ENCODE results near the gene CROCC. TPM values are rescaled to one million over a fixed set of nuclear protein-coding genes. Genes with fewer than 3 reads are reported as not detected.
"Not testable (repeated sequence)": the region's sequence is repeated elsewhere in the genome, so short reads cannot be mapped to it uniquely, and the experiment has no call there.

Gene CROCC
- total RNA-seq, 4 donors from 2014 or later = 22.3 to 164 (median 68.4) TPM

GRCh38 chr1:16905868-16906702 is 15.6 kb upstream of the CROCC start:
- Histone ChIP-seq H3K4me3 (no peak overlapping the region), H3K27me3 (no peaks in the 10 kb centered on the region), H3K27ac (peak overlapping the region in 3 of 4 donors; percentile 95 to 99 (median 97)), H3K9me3 (peaks cover 0 to 17% (median 0%) of the 10 kb centered on the region in 4 donors), H3K36me3 (no peaks in the 10 kb centered on the region), H3K4me1 (peaks cover 0 to 19% (median 6%) of the 10 kb centered on the region in 4 donors)
- DNase-seq (ENCODE audit: low spot score in 2 of 2) = no peak
- WGBS, 2 donors = 72 to 79% methylated on average over 11 of the region's 11 CpGs
- TF ChIP-seq CTCF (IDR thresholded peaks at IDR 0.05) (no peak), EP300 (IDR thresholded peaks at IDR 0.05) (no peak), POLR2A (IDR thresholded peaks at IDR 0.05) (no peak)

- Histone ChIP-seq H3K27ac (no peak overlapping the region), H3K27me3 (no peaks in the 10 kb centered on the region), H3K9me3 (peaks cover 0 to 17% (median 0%) of the 10 kb centered on the region in 4 donors), H3K4me1 (peaks cover 0 to 19% (median 6%) of the 10 kb centered on the region in 4 donors), H3K36me3 (no peaks in the 10 kb centered on the region), H3K4me3 (no peak overlapping the region)
- 87 to 91% methylated on average over 4 of the region's 4 CpGs for WGBS, 2 donors
- no peak for DNase-seq (ENCODE audit: low spot score in 2 of 2)
- TF ChIP-seq POLR2A (IDR thresholded peaks at IDR 0.05) (no peak), EP300 (IDR thresholded peaks at IDR 0.05) (no peak), CTCF (IDR thresholded peaks at IDR 0.05) (no peak)
These were observed 14.9 kb upstream of the CROCC start for GRCh38 chr1:16906873-16907272.

GRCh38 chr1:16907870-16908758 is 13.6 kb upstream of the CROCC start:
- Histone ChIP-seq H3K4me1 (peaks cover 0 to 17% (median 10%) of the 10 kb centered on the region in 4 donors), H3K27me3 (no peaks in the 10 kb centered on the region), H3K36me3 (no peaks in the 10 kb centered on the region), H3K4me3 (no peak overlapping the region), H3K9me3 (peaks cover 0 to 17% (median 0%) of the 10 kb centered on the region in 4 donors), H3K27ac (no peak overlapping the region)
- WGBS, 2 donors = 86 to 87% methylated on average over 15 of the region's 15 CpGs
- DNase-seq (ENCODE audit: low spot score in 2 of 2) = no peak
- TF ChIP-seq EP300 (IDR thresholded peaks at IDR 0.05) (no peak), POLR2A (IDR thresholded peaks at IDR 0.05) (peak in 1 of 2 donors; percentile 2)

- 80 to 94% methylated on average over 8 of the region's 8 CpGs for WGBS, 2 donors
These were observed 9.6 kb upstream of the CROCC start for GRCh38 chr1:16911851-16912721.

GRCh38 chr1:16912742-16913141 is 9.0 kb upstream of the CROCC start:
- not testable (repeated sequence) for H3K9me3 ChIP-seq; H3K36me3 ChIP-seq; DNase-seq (ENCODE audit: low spot score in 2 of 2); H3K27ac ChIP-seq; H3K4me3 ChIP-seq; H3K27me3 ChIP-seq
- H3K4me1 ChIP-seq = peaks cover 0 to 26% (median 13%) of the 10 kb centered on the region in 4 donors
- 79 to 84% methylated on average over 8 of the region's 8 CpGs for WGBS, 2 donors

More at GRCh38 chr1:16911851-16912721, 9.6 kb upstream of the CROCC start:
- not testable (repeated sequence) for H3K36me3 ChIP-seq, H3K9me3 ChIP-seq, H3K27ac ChIP-seq, H3K4me3 ChIP-seq, H3K27me3 ChIP-seq
- H3K4me1 ChIP-seq = peaks cover 0 to 26% (median 13%) of the 10 kb centered on the region in 4 donors
- peak in 1 of 2 donors; percentile 9 for DNase-seq (ENCODE audit: low spot score in 2 of 2)
